ENCODE measurements around the gene ARL2. TPM values are rescaled to one million over a fixed set of nuclear protein-coding genes. Genes with fewer than 3 reads are reported as not detected.

ARL2 gene
- total RNA-seq, 1 donor from 2014 or later: 74.1 TPM

DNA sequence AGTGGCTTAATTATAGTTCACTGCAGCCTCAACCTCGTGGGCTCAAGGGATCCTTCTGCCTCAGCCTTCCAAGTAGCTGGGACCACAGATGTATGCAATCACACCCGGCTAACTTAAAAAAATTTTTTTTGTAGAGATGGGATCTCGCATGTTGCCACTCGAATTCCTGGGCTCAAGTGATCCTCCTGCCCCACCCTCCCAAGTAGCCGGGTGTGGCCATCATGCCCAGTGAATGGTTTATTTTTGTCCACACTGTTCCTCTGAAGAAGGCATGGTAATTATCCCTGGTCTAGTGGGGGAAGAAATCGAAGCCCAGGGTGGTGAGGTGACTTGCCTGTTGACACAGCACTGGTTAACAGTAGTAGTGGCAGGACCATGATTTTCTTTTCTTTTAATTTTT is 28.9 kb downstream of the ARL2 start:
- Histone ChIP-seq H3K9me3 (no peaks in the 10 kb centered on the region), H3K27ac (no peak overlapping the region), H3K27me3 (ENCODE audit: low read depth) (no peaks in the 10 kb centered on the region), H3K4me3 (no peak overlapping the region), H3K36me3 (peaks cover 38% of the 10 kb centered on the region), H3K4me1 (peaks cover 48% of the 10 kb centered on the region)
- intact Hi-C loops (cut with DNase I): no loop called here
- ATAC-seq (no peak), DNase-seq (no peak)
- no peak for TF ChIP-seq CTCF (IDR thresholded peaks at IDR 0.05)

DNA sequence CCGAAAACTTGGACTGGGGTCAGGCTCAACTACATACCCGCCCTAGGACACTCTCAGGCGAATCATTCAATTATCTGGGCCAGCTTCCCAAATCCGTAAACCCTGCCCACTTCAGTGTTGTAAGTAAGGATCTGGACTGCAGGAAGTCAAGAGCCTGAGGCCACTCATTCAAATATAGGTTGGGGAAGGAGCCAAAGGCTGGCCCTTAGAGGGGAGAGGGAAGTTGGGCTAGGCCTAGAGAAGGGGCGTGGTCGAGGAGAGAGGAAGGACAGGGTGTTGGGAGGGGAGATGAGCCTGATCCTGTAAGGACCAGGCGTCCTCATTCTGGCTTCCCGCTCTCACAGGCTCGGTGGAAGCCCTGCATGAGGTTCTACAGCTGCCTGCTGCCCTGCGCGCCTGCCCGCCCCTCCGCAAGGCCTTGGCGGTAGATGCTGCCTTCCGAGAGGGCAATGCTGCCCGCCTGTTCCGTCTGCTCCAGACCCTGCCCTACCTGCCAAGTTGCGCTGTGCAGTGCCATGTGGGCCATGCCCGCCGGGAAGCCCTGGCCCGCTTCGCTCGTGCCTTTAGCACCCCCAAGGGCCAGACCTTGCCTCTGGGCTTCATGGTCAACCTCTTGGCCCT is 30.0 kb downstream of the ARL2 start:
- no peaks in the 10 kb centered on the region for H3K9me3 ChIP-seq
- peak; percentile 26 to 62 for ATAC-seq
- no peaks in the 10 kb centered on the region for H3K27me3 ChIP-seq (ENCODE audit: low read depth)
- no peak overlapping the region for H3K27ac ChIP-seq
- intact Hi-C loops (cut with DNase I): no loop called here
- no peak overlapping the region for H3K4me3 ChIP-seq
- H3K36me3 ChIP-seq: peaks cover 29% of the 10 kb centered on the region
- no peak for TF ChIP-seq CTCF (IDR thresholded peaks at IDR 0.05)
- H3K4me1 ChIP-seq: peaks cover 53% of the 10 kb centered on the region
- DNase-seq: peak; percentile 81

DNA sequence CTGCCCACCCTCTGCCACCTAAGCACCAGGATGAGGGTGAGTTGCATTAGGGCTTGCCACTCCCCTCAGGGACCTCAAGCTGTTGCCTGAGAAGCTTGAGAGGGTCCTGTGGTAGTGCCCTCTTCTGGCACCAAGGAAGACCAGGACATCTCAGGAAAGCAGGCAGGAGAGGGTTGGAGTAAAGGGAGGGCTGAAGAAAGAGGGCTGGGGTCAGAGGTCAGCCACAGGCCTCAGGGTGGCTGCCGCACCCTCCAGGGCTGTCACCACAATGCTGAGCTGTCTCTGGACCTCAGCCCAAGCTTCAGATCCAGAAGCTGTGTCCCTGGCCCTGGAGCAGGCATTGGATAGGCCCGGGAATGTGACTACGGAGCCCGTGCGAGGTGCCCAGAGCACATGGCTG is 31.1 kb downstream of the ARL2 start:
- H3K4me3 ChIP-seq: no peak overlapping the region
- H3K4me1 ChIP-seq: peaks cover 52% of the 10 kb centered on the region
- ATAC-seq: no peak
- H3K27ac ChIP-seq: no peak overlapping the region
- no peaks in the 10 kb centered on the region for H3K27me3 ChIP-seq (ENCODE audit: low read depth)
- H3K36me3 ChIP-seq: peaks cover 24% of the 10 kb centered on the region
- intact Hi-C loops (cut with DNase I): no loop called here
- no peaks in the 10 kb centered on the region for H3K9me3 ChIP-seq
- no peak for DNase-seq
- no peak for TF ChIP-seq CTCF (IDR thresholded peaks at IDR 0.05)

DNA sequence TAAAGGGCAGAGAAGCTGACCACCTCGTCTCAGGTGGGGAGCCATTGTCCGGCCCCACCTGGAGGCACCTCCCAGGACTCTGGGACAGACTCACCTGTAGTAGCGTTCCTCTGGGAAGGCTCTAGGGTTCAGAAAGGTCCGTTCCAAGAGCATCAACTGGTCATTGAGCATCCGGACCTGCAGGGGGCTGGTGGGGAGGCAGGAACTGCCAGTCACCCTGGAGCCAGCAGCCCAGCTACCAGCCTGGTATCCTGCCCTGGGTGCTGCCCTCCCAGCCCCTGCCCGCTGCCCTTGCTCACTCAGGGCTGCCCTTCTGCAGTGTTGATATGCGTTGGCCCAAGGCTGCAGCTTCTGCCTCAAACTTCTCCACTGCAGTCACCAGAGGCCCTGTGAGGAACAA is 31.8 kb downstream of the ARL2 start:
- Histone ChIP-seq H3K27ac (no peak overlapping the region), H3K36me3 (peaks cover 24% of the 10 kb centered on the region), H3K27me3 (ENCODE audit: low read depth) (no peaks in the 10 kb centered on the region), H3K4me3 (no peak overlapping the region), H3K4me1 (peaks cover 46% of the 10 kb centered on the region), H3K9me3 (no peaks in the 10 kb centered on the region)
- no peak for TF ChIP-seq CTCF (IDR thresholded peaks at IDR 0.05)
- intact Hi-C loops (cut with DNase I): no loop called here
- DNase-seq: no peak
- no peak for ATAC-seq

DNA sequence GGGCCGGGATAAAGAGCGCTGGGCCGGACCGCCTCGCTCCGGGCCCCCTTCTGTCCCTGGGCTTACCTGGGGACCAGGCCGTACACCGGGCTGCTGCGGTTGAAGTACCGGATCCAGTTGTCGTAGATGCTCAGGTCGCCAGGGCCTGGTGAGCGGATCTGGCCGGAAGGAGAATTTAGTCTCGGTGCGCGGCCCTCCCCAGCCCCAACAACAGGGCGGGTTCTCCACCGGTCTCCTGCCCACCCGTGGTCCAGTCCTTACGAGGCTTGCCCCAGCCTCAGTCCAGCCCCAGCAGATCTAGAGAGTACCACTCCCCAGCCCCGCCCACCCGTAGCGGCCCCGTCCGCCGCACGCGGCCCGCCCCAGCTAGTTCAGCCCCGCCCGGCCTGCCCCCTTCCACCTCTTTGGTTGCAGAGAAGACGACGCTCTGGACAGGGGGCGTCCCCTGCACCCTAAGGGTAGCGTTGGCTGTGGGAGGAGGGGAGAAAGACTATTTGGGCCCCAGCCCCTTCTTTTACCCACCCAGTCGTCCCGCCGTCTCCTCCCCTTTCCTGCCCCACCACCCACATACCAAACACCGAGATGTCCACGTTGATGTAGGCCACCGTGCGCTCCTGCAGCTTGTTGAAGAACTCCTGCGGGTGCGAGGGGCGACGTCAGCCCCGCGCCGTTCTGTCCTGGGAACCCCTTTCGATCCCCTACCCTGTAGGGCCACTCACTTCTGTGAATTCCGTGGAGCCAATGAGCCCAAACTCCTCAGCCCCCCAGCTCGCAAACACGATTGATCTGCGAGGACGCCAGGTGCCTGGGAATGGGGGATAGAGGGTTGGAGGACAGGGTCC is 33.8 kb downstream of the ARL2 start:
- intact Hi-C loops (cut with DNase I): no loop called here
- ATAC-seq: peak; percentile 6 to 48
- peak overlapping the region; percentile 58 for H3K27ac ChIP-seq
- H3K4me1 ChIP-seq: peaks cover 34% of the 10 kb centered on the region
- no peaks in the 10 kb centered on the region for H3K9me3 ChIP-seq
- peaks cover 24% of the 10 kb centered on the region for H3K36me3 ChIP-seq
- DNase-seq: peak; percentile 59
- H3K4me3 ChIP-seq: peak overlapping the region; percentile 61
- no peaks in the 10 kb centered on the region for H3K27me3 ChIP-seq (ENCODE audit: low read depth)
- no peak for TF ChIP-seq CTCF (IDR thresholded peaks at IDR 0.05)

All from lower lobe of right lung (tissue), 2 donors.